HS-27A (cell line): ENCODE results near the gene MEI1.

ENCODE experiments used
- DNase-seq: peaks from one replicate; pipeline ENCODE4 v3.0.0-alpha.2; 2012; ENCODE audit warnings: low read depth, missing footprints

The MEI1 gene

GRCh38 chr22:41841085-41841712, 141.9 kb downstream of the MEI1 start:
- no peak for DNase-seq

- DNase-seq, result no peak
These were observed 144.0 kb downstream of the MEI1 start for GRCh38 chr22:41842996-41843970.

DNA sequence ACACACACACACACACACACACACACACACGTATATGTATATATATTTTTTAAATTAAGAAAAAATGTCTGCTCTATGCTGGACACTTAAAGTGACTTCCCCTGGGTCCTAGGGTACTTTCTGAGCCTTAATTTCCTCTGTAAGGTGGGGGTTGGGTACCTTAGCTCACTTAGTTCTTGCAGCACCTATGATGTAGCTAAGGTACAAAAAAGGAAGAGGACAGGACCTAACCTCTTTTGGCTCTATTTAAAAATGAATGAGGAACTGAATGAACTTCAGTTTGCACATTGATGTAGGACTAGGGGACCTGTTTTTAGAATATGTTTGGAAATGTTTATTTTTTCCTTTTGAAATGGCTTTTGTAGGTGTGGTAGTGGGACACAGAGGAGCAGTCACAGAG, 144.7 kb downstream of the MEI1 start:
- DNase-seq, result no peak

GRCh38 chr22:41844513-41844912, 145.2 kb downstream of the MEI1 start:
- no peak for DNase-seq

GRCh38 chr22:41845380-41846267, 146.3 kb downstream of the MEI1 start:
- no peak for DNase-seq

GRCh38 chr22:41846268-41846987, 147.1 kb downstream of the MEI1 start:
- DNase-seq, result no peak

DNA sequence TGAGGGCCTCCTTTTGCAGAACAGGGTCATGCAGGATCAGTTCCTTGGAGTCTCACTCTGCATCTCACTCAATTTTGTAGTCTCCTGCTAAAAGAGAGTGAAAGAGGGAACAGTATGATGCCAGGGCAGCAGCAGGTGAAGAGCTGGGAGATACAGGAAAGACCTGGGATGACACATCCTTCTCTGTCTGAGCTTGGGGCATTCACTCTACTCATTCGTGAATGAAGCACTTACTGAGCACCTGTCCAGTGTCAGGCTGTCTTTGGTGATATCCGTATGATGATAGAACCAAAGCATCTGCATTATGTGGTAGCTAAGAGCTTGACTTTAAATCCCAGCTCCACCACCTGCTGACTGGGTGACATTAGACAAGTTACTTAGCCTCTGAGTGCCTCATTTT, 148.0 kb downstream of the MEI1 start:
- no peak for DNase-seq

GRCh38 chr22:41848468-41848867, 149.2 kb downstream of the MEI1 start:
- DNase-seq, result no peak
